Hepatocyte (in vitro differentiated cells): ENCODE data around the gene ARHGAP10. TPM values are rescaled to one million over a fixed set of nuclear protein-coding genes. Genes with fewer than 3 reads are reported as not detected.

Experiments used
- DNase-seq: peaks from one replicate; pipeline ENCODE4 v3.0.0-alpha.2; 2016; ENCODE audit warnings: low spot score
- H2AFZ ChIP-seq: fragments of 200-600 bp; sonication (generic); 2 replicates; pipeline ENCODE4 v1.6.0; 2016; ENCODE audit warnings: antibody characterized with exemption, mild to moderate bottlenecking
- H3K27ac ChIP-seq: fragments of 200-600 bp; sonication (generic); 2 replicates; pipeline ENCODE4 v1.5.1; 2016; ENCODE audit warnings: mild to moderate bottlenecking
- H3K27me3 ChIP-seq: fragments of 200-600 bp; sonication (generic); 2 replicates; pipeline ENCODE4 v1.6.1; 2016
- H3K36me3 ChIP-seq: fragments of 200-600 bp; sonication (generic); replicated peaks from 2 replicates; pipeline ENCODE4 v1.5.1; 2016; ENCODE audit warnings: low read depth; ENCODE audit not compliant: insufficient read depth
- H3K4me1 ChIP-seq: fragments of 200-600 bp; sonication (generic); 2 replicates; pipeline ENCODE4 v1.5.1; 2016; ENCODE audit warnings: mild to moderate bottlenecking, moderate library complexity; ENCODE audit not compliant: insufficient read depth
- H3K4me2 ChIP-seq: fragments of 200-600 bp; sonication (generic); 2 replicates; pipeline ENCODE4 v1.6.0; 2016
- H3K4me3 ChIP-seq: fragments of 200-600 bp; sonication (generic); 2 replicates; pipeline ENCODE4 v1.5.1; 2016; ENCODE audit warnings: mild to moderate bottlenecking
- H3K79me2 ChIP-seq: fragments of 200-600 bp; sonication (generic); 2 replicates; pipeline ENCODE4 v1.6.0; 2017; ENCODE audit warnings: mild to moderate bottlenecking
- H3K9me2 ChIP-seq: fragments of 200-600 bp; sonication (generic); replicated peaks from 2 replicates; pipeline ENCODE4 v1.6.0; 2017; ENCODE audit warnings: mild to moderate bottlenecking; ENCODE audit not compliant: insufficient read depth
- H3K9me3 ChIP-seq: fragments of 200-600 bp; sonication (generic); 2 replicates; pipeline ENCODE4 v1.5.1; 2016; ENCODE audit warnings: low read depth, mild to moderate bottlenecking
- H4K20me1 ChIP-seq: fragments of 200-600 bp; sonication (generic); 2 replicates; pipeline ENCODE4 v1.6.0; 2016; ENCODE audit warnings: mild to moderate bottlenecking; ENCODE audit not compliant: insufficient read depth, poor library complexity, severe bottlenecking
- EZH2 ChIP-seq: fragments of 200-600 bp; sonication (generic); IDR thresholded peaks from 2 replicates; pipeline ENCODE4 v1.6.1; 2016; ENCODE audit warnings: antibody characterized with exemption, mild to moderate bottlenecking, borderline replicate concordance
- EZH2phosphoT487 ChIP-seq: fragments of 200-600 bp; sonication (generic); IDR thresholded peaks from one replicate; pipeline ENCODE4 v1.6.1; 2018; ENCODE audit warnings: antibody characterized with exemption, mild to moderate bottlenecking, low read depth, moderate library complexity; ENCODE audit not compliant: unreplicated experiment, severe bottlenecking
- WGBS: methylation state at CpG from one replicate; pipeline ENCODE4 v1.1.6; 2016; ENCODE audit warnings: low lambda C conversion rate; ENCODE audit errors: missing lambda C conversion rate; 5-methylcytosine and 5-hydroxymethylcytosine counted together
- polyA plus RNA-seq: library from polyadenylated mRNA; unstranded; fragments of >200 nt; fragmentation: Nextera tagmentation; extraction: Ambion mirVana; gene quantifications from 2 replicates; pipeline ENCODE4 v1.2.1, GENCODE V29; 2016
- total RNA-seq: library from RNA; depleted of rRNA; stranded (reverse); fragments of >200 nt; gene quantifications from 2 replicates; pipeline ENCODE4 v1.2.3, GENCODE V29; 2014
- TF ChIP-seq, protein P1 (sequence below): fragments of 200-600 bp; sonication (generic); IDR thresholded peaks from 2 replicates; pipeline ENCODE4 v1.5.1; 2016; ENCODE audit warnings: antibody characterized with exemption, mild to moderate bottlenecking; ENCODE audit not compliant: poor library complexity

The ARHGAP10 gene
- total and polyA plus RNA-seq, 2 experiments from 2014 or later = 16.8 to 23.4 TPM

DNA sequence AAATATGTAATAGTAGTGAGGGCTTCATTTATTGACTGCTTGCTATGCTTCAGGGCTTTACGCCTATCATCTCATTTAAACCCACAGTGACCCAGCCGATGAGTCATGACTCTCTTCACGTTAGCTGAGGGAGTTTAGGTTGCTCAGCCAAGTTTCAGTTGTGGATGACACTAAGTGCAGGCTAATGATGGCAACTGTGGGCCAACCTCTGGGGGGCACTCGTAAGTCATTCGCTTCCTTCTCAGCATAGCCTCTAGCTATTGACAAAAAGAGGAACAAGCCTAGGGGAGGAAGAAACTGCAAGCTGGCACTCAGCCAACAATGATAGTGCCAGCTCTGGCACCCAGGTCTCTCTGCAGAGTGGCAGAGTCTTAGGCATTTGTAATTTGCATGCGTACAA, 325.0 kb downstream of the ARHGAP10 start:
- Histone ChIP-seq H3K4me1 (no peaks in the 10 kb centered on the region), H3K9me3 (no peaks in the 10 kb centered on the region), H3K4me2 (no peak overlapping the region), H3K4me3 (no peak overlapping the region), H3K36me3 (no peaks in the 10 kb centered on the region), H3K27ac (no peak overlapping the region), H2AFZ (no peak overlapping the region), H3K9me2 (no peaks in the 10 kb centered on the region), H3K27me3 (no peaks in the 10 kb centered on the region), H3K79me2 (peaks cover 5% of the 10 kb centered on the region), H4K20me1 (no peaks in the 10 kb centered on the region)
- no peak for DNase-seq
- TF ChIP-seq, protein P1, sequence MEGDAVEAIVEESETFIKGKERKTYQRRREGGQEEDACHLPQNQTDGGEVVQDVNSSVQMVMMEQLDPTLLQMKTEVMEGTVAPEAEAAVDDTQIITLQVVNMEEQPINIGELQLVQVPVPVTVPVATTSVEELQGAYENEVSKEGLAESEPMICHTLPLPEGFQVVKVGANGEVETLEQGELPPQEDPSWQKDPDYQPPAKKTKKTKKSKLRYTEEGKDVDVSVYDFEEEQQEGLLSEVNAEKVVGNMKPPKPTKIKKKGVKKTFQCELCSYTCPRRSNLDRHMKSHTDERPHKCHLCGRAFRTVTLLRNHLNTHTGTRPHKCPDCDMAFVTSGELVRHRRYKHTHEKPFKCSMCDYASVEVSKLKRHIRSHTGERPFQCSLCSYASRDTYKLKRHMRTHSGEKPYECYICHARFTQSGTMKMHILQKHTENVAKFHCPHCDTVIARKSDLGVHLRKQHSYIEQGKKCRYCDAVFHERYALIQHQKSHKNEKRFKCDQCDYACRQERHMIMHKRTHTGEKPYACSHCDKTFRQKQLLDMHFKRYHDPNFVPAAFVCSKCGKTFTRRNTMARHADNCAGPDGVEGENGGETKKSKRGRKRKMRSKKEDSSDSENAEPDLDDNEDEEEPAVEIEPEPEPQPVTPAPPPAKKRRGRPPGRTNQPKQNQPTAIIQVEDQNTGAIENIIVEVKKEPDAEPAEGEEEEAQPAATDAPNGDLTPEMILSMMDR = no peak
- WGBS = 79% methylated on average over 6 of the region's 6 CpGs

DNA sequence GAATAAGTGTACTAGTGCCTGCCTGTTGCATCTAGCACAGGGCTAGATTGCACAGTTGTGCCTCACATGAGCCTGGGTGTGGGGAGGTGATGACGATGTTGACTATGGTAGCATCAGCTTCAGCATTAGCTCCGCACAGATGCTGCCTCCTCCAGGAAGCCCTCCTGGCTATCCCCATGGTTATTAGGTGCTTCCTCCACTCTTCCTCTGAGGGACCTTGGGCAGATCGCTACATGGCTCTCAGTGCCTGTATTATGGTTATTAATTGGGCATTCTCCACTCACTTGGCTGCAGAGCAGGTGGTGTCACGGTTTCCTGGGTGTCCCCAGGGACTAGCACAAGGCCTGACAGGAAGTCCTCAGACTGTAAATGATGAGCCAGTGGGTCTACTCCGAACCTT, 325.6 kb downstream of the ARHGAP10 start:
- Histone ChIP-seq H3K9me3 (no peaks in the 10 kb centered on the region), H4K20me1 (no peaks in the 10 kb centered on the region), H3K9me2 (no peaks in the 10 kb centered on the region), H3K27ac (no peak overlapping the region), H3K4me1 (no peaks in the 10 kb centered on the region), H3K4me2 (no peak overlapping the region), H3K79me2 (peaks cover 5% of the 10 kb centered on the region), H3K36me3 (no peaks in the 10 kb centered on the region), H3K4me3 (no peak overlapping the region), H3K27me3 (no peaks in the 10 kb centered on the region), H2AFZ (no peak overlapping the region)
- no peak for TF ChIP-seq EZH2phosphoT487
- no peak for TF ChIP-seq EZH2
- TF ChIP-seq, protein P1 = no peak
- no peak for DNase-seq
- 97% methylated on average over 5 of the region's 5 CpGs for WGBS

DNA sequence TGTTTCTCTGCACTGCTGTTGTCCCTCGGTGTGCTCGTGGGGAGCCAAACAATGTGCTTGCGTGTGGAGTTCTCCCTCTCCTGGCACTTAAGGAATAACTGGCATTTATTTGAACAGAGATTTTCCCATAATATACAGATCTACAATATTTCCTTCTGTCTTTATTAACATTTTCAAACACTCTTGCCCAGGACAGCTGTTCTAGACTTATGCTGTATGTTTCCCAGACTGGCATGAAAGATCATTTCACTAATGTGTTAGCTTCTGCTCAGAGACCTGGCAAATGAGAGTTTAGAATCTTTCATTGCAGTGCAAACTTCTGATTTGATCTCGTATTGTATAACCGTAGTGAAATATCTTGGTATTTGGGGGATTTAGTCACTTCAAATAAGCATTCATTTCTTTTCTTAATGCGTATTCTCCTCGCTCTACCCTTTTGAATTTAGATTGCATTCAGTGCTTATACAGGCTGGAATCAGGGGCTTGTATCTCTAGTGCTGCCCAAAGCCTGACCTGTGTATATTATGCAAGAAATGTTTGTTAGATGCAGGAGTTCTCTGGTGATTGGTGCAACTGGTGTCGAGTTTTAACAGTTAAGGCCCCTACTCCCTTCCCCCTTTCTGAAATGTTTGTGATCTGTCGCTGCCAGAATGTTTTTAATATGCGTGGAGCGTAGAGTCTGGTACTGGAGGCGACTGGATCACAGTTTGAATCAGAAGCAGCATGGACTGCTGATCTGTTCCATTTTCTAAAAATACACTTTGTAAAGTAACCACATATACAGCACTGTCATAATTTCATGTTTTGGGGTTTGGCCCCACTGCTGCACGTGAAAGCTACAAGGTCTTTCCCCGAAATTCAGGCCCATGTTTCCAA, 326.3 kb downstream of the ARHGAP10 start:
- Histone ChIP-seq H3K27me3 (no peaks in the 10 kb centered on the region), H4K20me1 (no peaks in the 10 kb centered on the region), H3K36me3 (no peaks in the 10 kb centered on the region), H3K9me2 (no peaks in the 10 kb centered on the region), H3K79me2 (peaks cover 5% of the 10 kb centered on the region), H3K9me3 (no peaks in the 10 kb centered on the region), H2AFZ (no peak overlapping the region), H3K4me1 (no peaks in the 10 kb centered on the region), H3K27ac (no peak overlapping the region), H3K4me2 (no peak overlapping the region), H3K4me3 (no peak overlapping the region)
- no peak for TF ChIP-seq EZH2phosphoT487
- TF ChIP-seq, protein P1 = no peak
- no peak for TF ChIP-seq EZH2
- WGBS = 89% methylated on average over 14 of the region's 14 CpGs
- no peak for DNase-seq
